AML-193 (cell line): ENCODE results near the gene HERPUD1.
"Not testable (repeated sequence)": the region's sequence is repeated elsewhere in the genome, so short reads cannot be mapped to it uniquely, and the experiment has no call there.

Source experiments
- DNase-seq, 2 experiments: peaks; one replicate each; lab custom pipeline; 2025; lab: John Stamatoyannopoulos, UW

HERPUD1 gene

DNA sequence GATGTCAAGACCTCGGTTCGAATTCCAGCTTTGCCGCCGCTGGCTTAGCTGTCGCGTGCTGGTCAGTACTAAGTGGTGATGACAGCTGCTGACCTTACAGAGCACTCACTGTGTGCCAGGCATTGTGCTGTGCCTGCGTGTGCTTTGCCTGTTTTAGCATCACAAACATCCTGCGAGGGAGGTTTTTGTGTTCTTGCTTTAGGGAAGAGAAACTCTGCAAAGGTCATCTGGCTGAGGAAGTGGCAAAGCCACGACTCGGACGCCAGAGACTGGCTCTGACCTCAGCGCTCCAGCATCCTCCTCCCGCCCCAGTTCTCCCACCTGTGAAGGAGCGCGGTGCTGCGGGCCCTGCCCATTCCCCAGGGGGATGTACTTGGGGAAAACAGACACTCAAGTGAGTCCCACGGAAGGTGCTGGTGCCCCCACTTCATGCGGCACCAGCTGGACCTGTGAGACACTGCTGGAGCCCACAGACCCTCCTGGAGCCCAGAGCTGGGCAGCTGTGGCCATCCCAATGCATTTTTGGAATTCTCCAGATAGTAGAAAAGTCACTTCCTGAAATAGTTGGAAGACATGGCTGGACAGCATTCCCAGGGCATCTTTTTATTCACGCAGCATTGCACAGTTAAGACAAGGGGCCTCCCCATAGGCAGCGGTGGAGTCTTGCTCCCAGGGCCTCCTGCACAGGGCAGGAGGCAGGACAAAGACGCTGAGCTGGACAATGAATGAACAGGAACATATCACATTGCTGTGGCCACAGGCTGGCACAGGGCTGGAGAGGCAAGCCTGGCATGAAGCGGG lies 20.0 kb upstream of the HERPUD1 start:
- DNase-seq = no peak

DNA sequence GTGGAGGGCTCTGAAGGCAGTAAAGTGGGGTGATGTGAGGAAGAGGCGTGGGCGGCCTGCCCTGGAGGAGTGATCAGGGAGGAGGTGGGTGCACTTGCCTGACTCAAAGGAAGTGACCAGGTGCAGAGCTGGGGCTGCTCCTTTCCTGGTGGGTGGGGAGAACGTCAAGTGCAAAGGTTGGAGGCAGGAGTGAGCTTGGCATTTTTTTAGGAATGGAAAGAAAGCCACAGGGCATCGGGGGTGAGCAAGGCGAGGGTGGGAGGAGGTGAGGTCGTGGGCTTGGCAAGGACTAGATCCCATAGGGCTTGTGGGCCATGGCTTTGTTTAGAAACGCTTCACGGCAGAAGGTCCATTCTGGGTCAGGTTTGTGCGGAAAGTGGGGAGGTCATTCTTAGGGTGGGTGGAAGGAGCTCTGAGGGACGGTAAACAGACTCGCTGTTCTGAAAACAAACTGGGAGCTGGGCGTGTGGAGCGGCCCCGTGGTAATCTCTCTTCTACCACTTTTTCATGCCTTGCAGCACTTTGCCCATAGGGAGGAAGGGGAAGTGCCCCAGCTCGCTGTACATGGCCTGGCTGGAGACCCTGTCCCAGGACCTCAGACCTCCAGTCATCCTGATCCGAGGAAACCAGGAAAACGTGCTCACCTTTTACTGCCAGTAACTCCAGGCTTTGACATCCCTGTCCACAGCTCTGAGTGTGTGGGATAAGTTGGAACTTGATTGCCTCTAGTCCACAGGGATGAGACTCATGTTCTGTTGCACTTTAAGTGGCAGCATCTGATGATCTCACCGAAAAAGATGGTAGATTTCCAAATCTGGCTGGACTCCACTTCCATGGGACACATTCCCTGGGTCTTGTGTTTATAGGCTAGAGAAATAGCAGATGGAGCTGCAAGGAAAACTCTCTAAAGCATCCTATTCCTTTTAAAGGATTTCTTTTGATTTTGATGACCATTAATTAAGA lies 18.9 kb upstream of the HERPUD1 start:
- DNase-seq = no peak

DNA sequence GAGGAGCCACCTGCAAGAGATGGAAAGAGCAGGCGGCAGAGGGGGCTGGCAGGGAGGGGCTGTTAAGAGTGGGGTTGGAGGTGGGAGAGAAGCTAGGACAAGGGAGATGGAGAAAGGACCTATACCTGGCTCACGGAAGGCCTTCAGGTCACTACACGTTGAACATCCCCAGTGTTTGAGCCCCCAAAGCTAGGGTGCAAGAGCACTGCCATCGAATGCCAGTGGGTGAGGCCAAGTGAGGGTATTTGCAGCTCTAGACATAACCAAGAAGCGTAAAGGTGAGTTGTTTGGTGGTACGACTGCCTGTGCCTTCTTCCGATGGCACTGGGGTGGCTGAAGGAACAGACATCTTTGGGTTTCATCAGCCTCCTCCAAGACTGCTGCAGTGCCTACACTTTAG lies 17.0 kb upstream of the HERPUD1 start:
- no peak for DNase-seq

DNA sequence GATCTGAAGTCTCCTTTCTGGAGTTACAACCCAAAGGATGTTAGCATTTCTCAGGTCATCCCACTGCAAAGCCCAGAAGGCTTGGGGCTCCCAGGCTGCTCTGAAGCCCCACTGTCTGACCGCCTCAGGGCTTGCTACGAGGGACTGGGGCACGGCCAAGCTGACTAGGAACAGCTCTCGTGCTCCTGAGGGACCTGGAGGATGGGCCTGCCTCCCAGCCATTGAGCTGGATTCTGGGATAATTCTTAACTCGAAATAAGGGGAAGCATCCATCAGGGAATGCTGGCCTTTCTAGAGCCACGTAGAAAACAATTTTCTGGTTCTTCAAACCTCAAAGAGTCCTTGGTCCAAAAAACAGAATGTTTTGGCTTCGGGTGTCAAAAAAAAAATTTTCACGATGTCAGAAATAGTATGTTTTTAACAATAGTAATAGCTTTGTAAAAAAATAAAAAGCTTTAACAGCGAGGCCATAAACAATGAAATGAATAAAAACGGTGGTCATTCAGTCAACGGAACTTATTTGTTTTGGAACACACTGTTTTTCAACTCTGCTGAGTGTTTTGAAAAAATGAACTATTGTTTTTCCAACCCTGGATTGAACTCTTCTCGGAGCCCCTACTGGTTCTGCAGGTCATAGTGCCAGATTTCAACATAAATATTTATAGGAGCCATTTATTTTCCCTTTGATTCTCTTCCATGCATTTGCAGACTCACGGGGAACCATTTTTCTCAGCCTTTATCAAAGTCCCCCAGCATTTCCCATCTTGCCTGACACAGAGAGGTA lies 16.4 kb upstream of the HERPUD1 start:
- DNase-seq = peak in 1 of 2 experiments; percentile 23

DNA sequence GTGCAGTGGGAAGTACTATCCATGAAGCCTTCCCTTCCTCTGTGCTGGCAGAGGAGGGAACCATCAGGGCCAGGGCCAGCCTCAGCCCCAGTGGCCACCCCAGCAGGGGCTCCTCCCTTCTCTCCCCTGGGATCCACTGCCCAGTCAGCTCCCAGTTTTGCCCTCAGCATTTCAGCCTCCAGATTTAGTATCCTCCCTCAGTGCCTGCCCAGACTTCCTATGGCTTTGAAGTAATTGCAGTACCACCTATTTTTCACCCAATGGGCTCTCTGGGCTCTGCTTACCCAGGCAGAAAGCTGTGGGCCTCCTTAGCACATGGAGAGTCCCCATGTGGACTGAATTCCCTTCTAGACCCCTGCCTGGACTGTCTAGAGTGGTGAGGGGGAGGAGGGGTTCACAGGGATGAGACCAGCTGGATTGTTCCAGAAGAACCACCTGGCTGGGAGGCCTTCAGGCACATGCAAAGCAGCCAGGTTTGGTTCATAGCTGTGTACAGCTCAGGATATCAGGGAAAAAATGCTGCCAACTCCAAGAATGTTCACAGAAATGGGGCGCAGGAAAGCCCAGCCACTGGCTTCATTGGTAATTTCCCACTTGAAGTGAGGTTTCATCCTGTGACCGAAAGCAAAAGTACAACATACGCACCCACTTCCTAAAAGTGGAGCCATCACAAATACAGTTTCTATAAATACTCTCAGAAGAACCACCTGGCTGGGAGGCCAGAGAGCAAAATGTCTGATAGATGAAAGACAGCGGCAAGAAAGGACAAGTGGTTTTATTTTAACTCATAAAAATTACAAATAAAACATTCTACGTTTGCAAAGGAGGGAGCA lies 15.2 kb upstream of the HERPUD1 start:
- no peak for DNase-seq

DNA sequence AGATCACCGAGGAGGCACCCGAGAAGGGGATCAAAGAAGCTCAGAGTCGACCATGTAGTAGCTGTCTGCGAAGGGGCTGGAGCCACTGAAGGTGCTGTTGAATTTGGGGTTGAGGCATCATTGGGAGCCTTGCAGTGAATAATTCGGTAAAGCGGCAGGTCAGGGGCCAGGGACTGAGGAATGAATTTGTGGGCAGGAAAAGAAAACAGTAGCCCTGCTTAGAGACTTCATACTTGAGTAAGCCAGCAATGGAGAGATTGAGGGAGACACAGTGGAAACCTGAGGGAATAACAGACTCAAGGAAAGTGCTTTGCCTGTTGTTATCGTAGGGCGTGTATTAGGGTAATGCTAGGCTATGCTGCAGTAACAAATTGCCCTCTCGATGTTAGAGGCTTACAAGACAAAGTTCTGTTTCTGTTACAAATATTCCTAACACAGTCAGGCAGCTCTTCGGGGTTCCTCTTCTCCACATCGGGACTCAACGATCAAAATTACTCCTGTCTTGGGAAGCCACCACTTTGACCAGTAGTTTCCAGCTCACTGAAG lies 13.4 kb upstream of the HERPUD1 start:
- DNase-seq = no peak

DNA sequence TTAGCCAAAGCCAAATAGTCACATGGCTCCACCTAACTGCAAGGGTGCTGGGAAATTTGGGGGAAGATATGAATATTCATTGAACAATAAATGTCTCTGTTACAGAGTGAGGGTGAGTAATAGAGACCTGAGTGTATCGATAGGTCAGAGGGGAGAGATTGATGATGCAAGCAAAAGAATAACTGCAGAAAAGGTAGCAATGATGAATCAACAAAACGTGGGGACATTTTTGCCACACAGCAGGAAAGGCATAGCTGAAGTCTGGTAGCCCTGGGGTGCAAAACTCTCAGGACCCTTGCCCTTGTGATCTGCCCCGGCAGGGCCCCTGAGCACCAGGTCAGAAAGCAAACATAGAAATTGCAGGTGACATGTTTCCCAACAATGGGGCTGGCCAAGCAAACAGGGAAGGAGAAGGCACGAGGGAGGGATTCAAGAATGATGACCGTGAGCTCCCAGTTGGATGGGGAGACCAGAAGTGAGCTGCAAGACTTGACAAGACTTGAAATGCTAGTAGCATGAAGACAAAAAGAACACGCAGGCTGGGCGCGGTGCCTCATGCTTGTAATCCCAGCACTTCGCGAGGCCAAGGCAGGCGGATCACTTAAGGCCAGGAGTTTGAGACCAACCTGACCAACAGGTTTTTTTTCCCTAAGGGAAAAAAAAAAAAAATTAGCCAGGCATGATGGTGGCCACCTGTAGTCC lies 12.7 kb upstream of the HERPUD1 start:
- DNase-seq = no peak

DNA sequence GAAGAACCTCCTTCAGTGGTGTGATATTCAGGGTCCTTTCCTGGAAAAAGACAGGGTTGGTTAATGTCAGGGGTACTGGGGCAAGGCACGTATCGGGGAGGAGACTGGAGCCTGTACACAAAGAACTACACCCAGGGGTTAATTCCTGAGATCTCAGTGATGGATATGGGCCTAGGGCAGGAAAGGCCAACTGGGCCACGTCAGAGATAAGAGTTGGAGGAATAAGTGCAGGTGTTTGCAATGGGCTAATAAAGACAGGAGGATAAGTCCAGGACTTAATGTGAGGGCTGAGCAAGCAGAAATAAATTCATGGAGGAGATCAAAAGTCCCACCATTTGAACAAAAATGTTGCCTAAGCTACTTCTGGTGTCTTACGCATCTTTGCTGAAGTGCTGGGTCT lies 10.4 kb upstream of the HERPUD1 start:
- no peak for DNase-seq

DNA sequence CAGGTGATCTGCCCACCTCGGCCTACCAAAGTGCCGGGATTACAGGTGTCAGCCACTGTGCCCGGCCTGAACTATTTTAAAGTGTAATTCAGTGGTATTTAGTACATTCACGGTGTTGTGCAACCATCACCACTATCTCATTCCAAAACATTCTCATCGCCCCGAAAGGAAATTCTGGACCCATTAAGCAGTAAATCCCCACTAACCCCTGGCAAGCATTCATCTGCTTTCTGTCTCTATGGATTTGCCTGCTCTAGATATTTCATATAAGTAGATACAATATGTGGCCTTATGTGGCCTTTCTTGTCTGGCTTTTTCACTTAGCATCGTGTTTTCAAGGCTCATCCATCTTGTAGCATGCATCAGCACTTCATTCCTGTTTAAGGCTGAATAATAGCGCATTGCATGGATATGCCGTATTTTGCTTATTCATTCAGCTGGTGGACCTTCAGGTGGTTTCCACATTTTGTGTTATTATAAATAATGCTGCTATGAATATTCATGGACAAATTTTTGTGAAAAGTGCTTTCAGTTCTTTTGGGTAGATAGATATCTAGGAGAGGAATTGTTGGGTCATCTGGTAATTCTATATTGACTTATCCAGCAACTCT lies 8.4 kb upstream of the HERPUD1 start:
- DNase-seq = no peak

DNA sequence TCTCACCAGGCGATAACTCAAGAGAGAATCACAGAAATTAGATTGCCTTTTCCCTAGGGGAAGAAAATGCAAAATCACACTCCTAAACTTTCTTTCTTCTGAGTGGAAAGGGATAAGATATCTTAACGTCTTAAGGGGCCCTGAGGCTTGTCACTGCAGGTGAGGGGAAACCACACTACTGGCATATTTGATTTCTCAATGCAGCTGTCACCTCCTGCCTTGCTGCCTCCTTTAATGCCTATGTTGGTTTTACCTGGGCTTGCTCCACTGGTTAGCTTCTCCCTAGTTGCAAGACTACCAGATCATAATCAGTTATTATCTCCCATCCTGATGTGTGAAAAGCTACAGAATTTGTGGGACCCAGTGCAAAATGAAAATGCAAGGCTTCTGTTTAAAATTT lies 4.5 kb upstream of the HERPUD1 start:
- no peak for DNase-seq

DNA sequence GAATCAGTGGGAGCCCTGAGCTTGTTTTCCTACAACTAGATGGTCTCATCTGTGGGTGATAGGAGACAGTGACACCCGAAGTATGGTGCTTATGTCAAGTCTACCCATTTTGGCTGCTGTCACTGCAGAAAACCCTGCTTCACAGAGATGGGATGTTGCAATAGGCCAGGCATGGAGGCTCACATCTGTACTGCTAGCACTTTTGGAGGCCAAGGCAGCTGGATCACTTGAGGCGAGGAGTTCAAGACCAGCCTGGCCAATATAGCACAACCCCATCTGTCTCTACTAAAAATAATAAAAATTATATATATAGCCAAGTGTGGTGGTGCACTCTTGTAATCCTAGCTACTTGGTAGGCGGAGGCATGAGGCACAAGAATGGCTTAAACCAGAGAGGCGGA lies 2.3 kb upstream of the HERPUD1 start:
- DNase-seq = peak in 1 of 2 experiments; percentile 4

DNA sequence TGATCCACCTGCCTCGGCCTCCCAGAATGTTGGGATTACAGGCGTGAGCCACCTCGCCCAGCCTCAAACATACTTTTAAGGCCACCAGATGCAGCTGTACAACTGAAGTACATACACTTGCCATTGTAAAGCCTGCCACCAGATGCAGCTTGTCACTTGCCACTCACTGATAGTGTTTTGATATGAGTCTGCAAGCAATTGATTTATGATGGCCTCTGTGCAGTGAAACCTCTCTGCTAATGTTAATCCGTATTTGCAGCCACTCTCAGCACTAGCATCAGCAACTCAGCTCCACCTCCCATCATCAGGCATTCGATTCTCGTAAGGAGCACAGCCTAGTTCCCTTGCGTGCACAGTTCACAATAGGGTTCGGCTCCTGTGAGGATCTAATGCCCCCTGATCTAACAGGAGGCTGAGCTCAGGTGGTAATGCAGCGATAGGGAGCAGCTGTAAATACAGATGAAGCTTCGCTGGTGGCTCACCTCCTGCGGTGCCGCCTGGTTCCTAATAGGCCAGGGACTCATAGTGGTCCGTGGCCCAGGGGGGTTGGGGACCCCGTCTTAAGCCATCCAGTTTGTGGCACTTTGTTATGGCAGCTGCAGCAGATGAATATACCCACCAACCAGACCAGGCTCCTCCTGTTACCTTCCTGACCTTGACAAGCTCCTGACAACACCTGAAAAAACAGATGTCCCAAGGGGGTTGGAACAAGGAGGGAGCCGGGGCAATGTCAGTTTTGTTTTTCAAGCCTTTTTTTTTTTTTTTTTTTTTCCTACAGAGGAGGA lies 1.3 kb upstream of the HERPUD1 start:
- no peak for DNase-seq

DNA sequence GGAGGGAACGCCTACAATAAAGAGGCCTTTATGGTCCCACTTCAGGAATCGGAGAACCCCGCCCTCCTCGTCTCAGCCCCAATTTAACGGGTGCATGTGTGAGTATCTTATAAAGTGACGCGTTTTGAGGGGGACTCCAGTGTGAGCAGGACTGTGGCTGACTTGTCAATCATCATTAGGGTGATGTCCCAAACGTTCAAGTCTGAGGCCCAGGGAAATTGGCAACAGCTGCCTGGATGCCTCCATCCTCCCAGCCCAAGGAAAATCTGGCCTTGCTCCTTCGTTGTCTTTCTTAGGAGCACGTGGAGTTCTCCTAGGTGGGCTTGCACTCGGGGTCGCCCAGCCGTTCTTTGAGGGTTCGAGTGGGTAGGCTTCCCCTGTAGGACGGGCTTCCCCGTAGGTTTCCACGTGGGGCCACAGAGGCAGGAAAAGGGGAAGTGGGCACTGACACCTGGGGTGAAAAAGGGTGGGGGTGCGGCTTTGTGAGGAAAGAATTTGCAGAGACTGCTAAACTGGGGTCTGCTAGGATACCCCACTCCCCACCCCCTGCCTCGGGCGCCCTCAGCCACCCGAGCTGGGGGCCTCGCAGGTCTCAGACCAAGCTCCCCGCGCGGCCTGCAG lies 561 bp upstream of the HERPUD1 start:
- peak in 1 of 2 experiments; percentile 46 for DNase-seq

DNA sequence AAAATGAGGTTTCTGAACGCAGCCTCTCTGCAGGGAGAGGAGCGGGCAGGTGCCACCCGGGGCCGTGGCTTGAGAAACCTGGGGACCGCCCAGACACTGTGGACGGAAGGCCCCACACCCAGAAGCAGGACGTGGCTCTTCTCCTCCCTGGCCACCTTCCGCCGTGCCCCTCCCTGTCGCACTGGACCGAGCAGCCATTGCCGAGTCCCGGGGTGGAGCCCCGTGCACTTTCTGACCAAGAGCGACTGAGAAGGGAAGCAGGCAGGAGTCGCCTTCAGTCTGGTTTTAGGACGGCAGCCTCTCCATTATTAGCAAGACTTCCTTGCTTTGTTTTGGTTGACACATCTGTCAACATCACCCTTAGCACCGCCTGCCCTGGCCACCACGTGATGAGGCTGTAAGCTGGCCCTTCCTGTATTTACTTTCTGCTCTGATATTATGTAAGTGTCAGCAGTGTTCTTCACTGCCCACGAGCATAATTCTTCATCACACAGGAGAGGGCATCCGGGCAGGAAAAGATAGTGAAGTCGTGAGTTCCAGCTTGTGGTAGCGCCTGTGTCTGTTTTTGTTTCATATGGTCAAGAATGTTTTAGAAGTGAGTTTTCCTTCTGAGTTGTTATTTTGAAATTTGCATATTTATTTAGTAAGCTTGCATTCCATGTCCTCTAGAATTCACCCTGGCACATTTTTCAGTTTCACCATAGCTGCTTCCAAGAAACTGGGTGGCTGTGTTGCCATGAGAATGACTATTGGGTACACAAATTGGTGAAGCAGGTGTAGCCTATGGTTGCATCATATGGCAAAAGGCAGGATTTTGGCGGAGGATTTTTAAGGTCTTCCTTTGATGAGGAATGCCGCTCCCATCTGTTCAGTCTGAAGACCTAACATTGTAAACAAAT lies 1.0 kb downstream of the HERPUD1 start:
- peak; percentile 78 to 79 for DNase-seq

DNA sequence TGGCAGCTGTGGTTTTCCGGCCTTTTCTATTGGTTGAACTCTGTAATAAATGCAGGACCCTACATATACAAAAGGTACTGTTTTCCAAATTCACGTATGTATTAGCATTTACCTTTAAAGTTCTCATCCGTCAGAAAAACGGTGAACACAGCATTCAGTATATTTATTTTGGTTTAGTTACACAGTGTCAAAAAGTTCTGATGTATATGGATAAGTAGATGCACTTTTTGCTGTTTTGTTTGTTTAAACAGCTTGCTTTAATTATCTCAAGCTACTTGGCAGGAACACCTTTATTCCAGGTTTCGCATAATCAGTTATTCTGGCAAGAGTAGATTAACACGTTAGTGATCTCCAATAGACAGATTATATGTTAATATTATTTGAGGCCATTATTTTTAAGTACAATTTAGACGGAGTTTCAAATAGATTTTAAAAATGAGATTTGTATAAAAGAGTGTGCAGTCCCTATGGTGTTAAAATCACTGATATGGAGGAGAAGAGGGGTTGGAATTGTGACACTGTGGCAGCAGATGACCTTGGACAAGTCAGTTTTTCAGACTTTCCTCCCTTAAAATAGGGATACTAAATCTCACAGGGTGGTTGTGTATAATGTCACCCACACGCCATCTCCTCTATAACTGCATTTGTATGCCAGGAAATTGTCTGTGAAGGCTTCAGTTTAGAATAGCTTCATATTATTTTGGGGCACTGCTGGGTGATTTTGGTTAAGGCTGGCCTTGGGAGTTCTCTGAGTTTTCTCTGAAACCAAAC lies 2.1 kb downstream of the HERPUD1 start:
- DNase-seq = no peak

DNA sequence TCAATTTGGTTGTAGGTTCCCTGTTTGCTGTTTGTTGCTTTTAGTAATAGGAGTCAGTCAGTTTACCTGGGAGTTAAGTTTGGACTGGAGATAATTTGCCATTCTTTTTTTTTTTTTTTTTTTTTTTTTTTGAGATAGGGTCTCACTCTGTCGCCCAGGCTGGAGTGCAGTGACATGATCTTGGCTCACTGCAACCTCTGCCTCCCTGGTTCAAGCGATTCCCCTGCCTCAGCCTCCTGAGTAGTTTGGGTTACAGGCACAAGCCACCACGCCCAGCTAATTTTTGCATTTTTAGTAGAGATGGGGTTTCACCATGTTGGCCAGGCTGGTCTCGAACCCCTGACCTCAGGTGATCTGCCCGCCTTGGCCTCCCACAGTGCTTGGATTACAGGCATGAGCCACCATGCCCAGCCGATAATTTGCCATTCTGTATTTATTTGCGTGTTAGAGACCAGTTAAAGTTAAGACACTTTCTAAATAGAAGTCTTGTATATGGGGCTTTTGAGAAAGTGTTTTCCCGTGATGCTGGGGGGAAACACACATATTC lies 2.7 kb downstream of the HERPUD1 start:
- DNase-seq = not testable (repeated sequence)

DNA sequence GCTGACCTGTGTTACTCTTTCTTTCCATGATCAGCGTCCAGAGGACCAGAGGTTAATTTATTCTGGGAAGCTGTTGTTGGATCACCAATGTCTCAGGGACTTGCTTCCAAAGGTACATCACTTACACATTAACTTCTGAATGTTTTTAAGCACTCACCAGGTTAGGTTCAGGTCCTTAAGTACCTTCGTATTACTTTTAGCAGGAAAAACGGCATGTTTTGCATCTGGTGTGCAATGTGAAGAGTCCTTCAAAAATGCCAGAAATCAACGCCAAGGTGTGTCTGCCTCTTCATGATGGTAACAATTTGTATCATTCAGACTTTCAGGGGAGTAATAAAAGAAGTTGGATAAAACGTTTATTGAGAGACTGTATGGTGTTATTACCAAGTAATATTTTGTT lies 3.3 kb downstream of the HERPUD1 start:
- DNase-seq = no peak
